ENCODE data around the gene RPS3.

The RPS3 gene

GRCh38 chr11:75399344-75400145 is at the start of gene RPS3:
RPS3 (plus strand) TSS chr11:75399518; CDS start chr11:75399548, 30 bp downstream.
- Histone ChIP-seq H3K4me1 (ENCODE audit: insufficient read depth, insufficient read length) (peaks cover 2% of the 10 kb centered on the region), H3K9ac (ENCODE audit: insufficient read length, low read depth) (peak within 1 kb of the TSS; percentile 100), H3K36me3 (ENCODE audit: insufficient read depth, insufficient read length, low read length) (peaks cover 49% of the 10 kb centered on the region), H3K9me3 (ENCODE audit: insufficient read depth, low read length) (no peaks in the 10 kb centered on the region), H3K27me3 (ENCODE audit: insufficient read depth, insufficient read length) (no peaks in the 10 kb centered on the region), H3K4me3 (ENCODE audit: insufficient read length, low read depth) (peak within 1 kb of the TSS; percentile 98)
- DNase-seq (ENCODE audit: low read depth, low spot score), result peak; percentile 88
- TF ChIP-seq SUZ12 (IDR thresholded peaks at IDR 0.05; ENCODE audit: extremely low read depth, insufficient read depth, insufficient read length) (no peak), YY1 (IDR thresholded peaks at IDR 0.05; ENCODE audit: insufficient read depth, insufficient read length) (peak; percentile 56)

- H3K27me3 ChIP-seq (ENCODE audit: insufficient read depth, insufficient read length), result no peaks in the 10 kb centered on the region
- TF ChIP-seq ZNF274 (IDR thresholded peaks at IDR 0.05; ENCODE audit: low read depth, low read length) (no peak), SUZ12 (IDR thresholded peaks at IDR 0.05; ENCODE audit: extremely low read depth, insufficient read depth, insufficient read length) (no peak)
- H3K4me1 ChIP-seq (ENCODE audit: insufficient read depth, insufficient read length), result peaks cover 34% of the 10 kb centered on the region
- H3K9ac ChIP-seq (ENCODE audit: insufficient read length, low read depth), result peak overlapping the region; percentile 90
- H3K4me3 ChIP-seq (ENCODE audit: insufficient read length, low read depth), result peak overlapping the region; percentile 90
- no peak for DNase-seq (ENCODE audit: low read depth, low spot score)
- no peaks in the 10 kb centered on the region for H3K9me3 ChIP-seq (ENCODE audit: insufficient read depth, low read length)
- H3K36me3 ChIP-seq (ENCODE audit: insufficient read depth, insufficient read length, low read length), result peaks cover 44% of the 10 kb centered on the region
Observed at GRCh38 chr11:75349521-75350116, 49.7 kb upstream of the RPS3 start.

- H3K27me3 ChIP-seq (ENCODE audit: insufficient read depth, insufficient read length), result no peaks in the 10 kb centered on the region
- H3K9ac ChIP-seq (ENCODE audit: insufficient read length, low read depth), result peak overlapping the region; percentile 90
- peaks cover 38% of the 10 kb centered on the region for H3K36me3 ChIP-seq (ENCODE audit: insufficient read depth, insufficient read length, low read length)
- TF ChIP-seq SUZ12 (IDR thresholded peaks at IDR 0.05; ENCODE audit: extremely low read depth, insufficient read depth, insufficient read length), result no peak
- no peak for TF ChIP-seq YY1 (IDR thresholded peaks at IDR 0.05; ENCODE audit: insufficient read depth, insufficient read length)
- no peak for TF ChIP-seq ZNF274 (IDR thresholded peaks at IDR 0.05; ENCODE audit: low read depth, low read length)
- H3K4me3 ChIP-seq (ENCODE audit: insufficient read length, low read depth), result peak overlapping the region; percentile 90
- DNase-seq (ENCODE audit: low read depth, low spot score), result no peak
- H3K4me1 ChIP-seq (ENCODE audit: insufficient read depth, insufficient read length), result peaks cover 29% of the 10 kb centered on the region
- H3K9me3 ChIP-seq (ENCODE audit: insufficient read depth, low read length), result no peaks in the 10 kb centered on the region
Observed at GRCh38 chr11:75350122-75350742, 49.1 kb upstream of the RPS3 start.

GRCh38 chr11:75350743-75351540 is 48.4 kb upstream of the RPS3 start:
- H3K9me3 ChIP-seq (ENCODE audit: insufficient read depth, low read length), result no peaks in the 10 kb centered on the region
- no peak for DNase-seq (ENCODE audit: low read depth, low spot score)
- peak overlapping the region; percentile 90 for H3K9ac ChIP-seq (ENCODE audit: insufficient read length, low read depth)
- TF ChIP-seq SUZ12 (IDR thresholded peaks at IDR 0.05; ENCODE audit: extremely low read depth, insufficient read depth, insufficient read length), result no peak
- TF ChIP-seq YY1 (IDR thresholded peaks at IDR 0.05; ENCODE audit: insufficient read depth, insufficient read length), result no peak
- no peak for TF ChIP-seq ZNF274 (IDR thresholded peaks at IDR 0.05; ENCODE audit: low read depth, low read length)
- H3K27me3 ChIP-seq (ENCODE audit: insufficient read depth, insufficient read length), result no peaks in the 10 kb centered on the region
- peaks cover 27% of the 10 kb centered on the region for H3K4me1 ChIP-seq (ENCODE audit: insufficient read depth, insufficient read length)
- peak overlapping the region; percentile 90 for H3K4me3 ChIP-seq (ENCODE audit: insufficient read length, low read depth)
- peaks cover 31% of the 10 kb centered on the region for H3K36me3 ChIP-seq (ENCODE audit: insufficient read depth, insufficient read length, low read length)

- DNase-seq (ENCODE audit: low read depth, low spot score), result no peak
- Histone ChIP-seq H3K4me3 (ENCODE audit: insufficient read length, low read depth) (peak within 1 kb of the TSS; percentile 90), H3K4me1 (ENCODE audit: insufficient read depth, insufficient read length) (peaks cover 22% of the 10 kb centered on the region), H3K36me3 (ENCODE audit: insufficient read depth, insufficient read length, low read length) (peaks cover 27% of the 10 kb centered on the region), H3K9me3 (ENCODE audit: insufficient read depth, low read length) (no peaks in the 10 kb centered on the region), H3K27me3 (ENCODE audit: insufficient read depth, insufficient read length) (no peaks in the 10 kb centered on the region), H3K9ac (ENCODE audit: insufficient read length, low read depth) (peak within 1 kb of the TSS; percentile 93)
- TF ChIP-seq ZNF274 (IDR thresholded peaks at IDR 0.05; ENCODE audit: low read depth, low read length) (no peak), SUZ12 (IDR thresholded peaks at IDR 0.05; ENCODE audit: extremely low read depth, insufficient read depth, insufficient read length) (no peak), YY1 (IDR thresholded peaks at IDR 0.05; ENCODE audit: insufficient read depth, insufficient read length) (no peak)
Observed at GRCh38 chr11:75351541-75351790, 47.9 kb upstream of the RPS3 start, which contains the start of gene ARRB1. ARRB1 (minus strand) TSS chr11:75351661; CDS start chr11:75351607, 54 bp downstream.

GRCh38 chr11:75351791-75352587 is 47.3 kb upstream of the RPS3 start:
- H3K9me3 ChIP-seq (ENCODE audit: insufficient read depth, low read length), result no peaks in the 10 kb centered on the region
- TF ChIP-seq ZNF274 (IDR thresholded peaks at IDR 0.05; ENCODE audit: low read depth, low read length), result no peak
- no peak for TF ChIP-seq YY1 (IDR thresholded peaks at IDR 0.05; ENCODE audit: insufficient read depth, insufficient read length)
- TF ChIP-seq SUZ12 (IDR thresholded peaks at IDR 0.05; ENCODE audit: extremely low read depth, insufficient read depth, insufficient read length), result no peak
- peaks cover 23% of the 10 kb centered on the region for H3K36me3 ChIP-seq (ENCODE audit: insufficient read depth, insufficient read length, low read length)
- no peaks in the 10 kb centered on the region for H3K27me3 ChIP-seq (ENCODE audit: insufficient read depth, insufficient read length)
- peak overlapping the region; percentile 93 for H3K9ac ChIP-seq (ENCODE audit: insufficient read length, low read depth)
- H3K4me3 ChIP-seq (ENCODE audit: insufficient read length, low read depth), result peak overlapping the region; percentile 78
- H3K4me1 ChIP-seq (ENCODE audit: insufficient read depth, insufficient read length), result peaks cover 22% of the 10 kb centered on the region
- DNase-seq (ENCODE audit: low read depth, low spot score), result peak; percentile 58
